SU-DHL-6 (cell line): ENCODE results near the gene LRRC72.

Experiments used
- H2AFZ ChIP-seq: fragments of 200-600 bp; sonication (generic); 2 replicates; pipeline ENCODE4 v1.6.1; 2014; ENCODE audit warnings: low read depth, mild to moderate bottlenecking, moderate library complexity, mixed read lengths, antibody characterized with exemption, low read length; ENCODE audit not compliant: severe bottlenecking
- H3F3A ChIP-seq: fragments of 200-600 bp; shearing (Covaris generic); 2 replicates; pipeline ENCODE4 v1.6.0; 2016; ENCODE audit warnings: antibody characterized with exemption, mild to moderate bottlenecking; ENCODE audit not compliant: insufficient read depth
- H3K27ac ChIP-seq: fragments of 200-600 bp; sonication (generic); 2 replicates; pipeline ENCODE4 v1.5.1; 2016; ENCODE audit warnings: low read depth, mild to moderate bottlenecking, low read length, moderate library complexity, mixed read lengths
- H3K27me3 ChIP-seq: fragments of 200-600 bp; sonication (generic), shearing (Covaris generic); 2 replicates; pipeline ENCODE4 v1.6.0; 2014; ENCODE audit warnings: mild to moderate bottlenecking, low read length
- H3K36me3 ChIP-seq: fragments of 200-600 bp; sonication (generic); 2 replicates; pipeline ENCODE4 v1.6.1; 2014; ENCODE audit warnings: mild to moderate bottlenecking, low read length, mixed read lengths
- H3K4me2 ChIP-seq: fragments of 300-600, 200-600 bp; shearing (Covaris generic), sonication (generic); 2 replicates; pipeline ENCODE4 v1.6.0; 2014; ENCODE audit warnings: low read length, low read depth, mild to moderate bottlenecking; ENCODE audit not compliant: poor library complexity, severe bottlenecking
- H3K4me3 ChIP-seq: fragments of 200-600 bp; sonication (generic); 2 replicates; pipeline ENCODE4 v1.5.1; 2014; ENCODE audit warnings: antibody characterized with exemption, low read length, mild to moderate bottlenecking, mixed read lengths; ENCODE audit not compliant: insufficient read depth, poor library complexity, severe bottlenecking
- H3K79me2 ChIP-seq: fragments of 200-600 bp; sonication (generic); 2 replicates; pipeline ENCODE4 v1.6.1; 2014; ENCODE audit warnings: mild to moderate bottlenecking, low read length, moderate library complexity; ENCODE audit not compliant: insufficient read depth
- H3K9ac ChIP-seq: fragments of 200-600 bp; sonication (generic); 2 replicates; pipeline ENCODE4 v1.7.0; 2014; ENCODE audit warnings: mild to moderate bottlenecking, low read length
- H3K9me2 ChIP-seq: fragments of 200-600 bp; sonication (generic); replicated peaks from 2 replicates; pipeline ENCODE4 v1.6.1; 2014; ENCODE audit warnings: low read length; ENCODE audit not compliant: insufficient read depth
- H3K9me3 ChIP-seq: fragments of 200-600 bp; sonication (generic); 2 replicates; pipeline ENCODE4 v1.6.1; 2014; ENCODE audit warnings: low read length, mixed read lengths; ENCODE audit not compliant: insufficient read depth
- H4K20me1 ChIP-seq: fragments of 200-600 bp; sonication (generic); 2 replicates; pipeline ENCODE4 v1.6.1; 2014; ENCODE audit warnings: low read depth, mild to moderate bottlenecking, antibody characterized with exemption, low read length, moderate library complexity, mixed read lengths
- CTCF ChIP-seq: fragments of 200-600 bp; sonication (generic); IDR thresholded peaks from one replicate; pipeline ENCODE4 v1.5.1; 2017; ENCODE audit warnings: antibody characterized with exemption, mild to moderate bottlenecking, low read length, moderate library complexity; ENCODE audit not compliant: insufficient read depth, poor library complexity, severe bottlenecking
- EZH2phosphoT487 ChIP-seq: fragments of 200-600 bp; sonication (generic), shearing (Covaris generic); conservative IDR thresholded peaks from 2 replicates; pipeline ENCODE4 v1.6.1; 2018; ENCODE audit warnings: mild to moderate bottlenecking, antibody characterized with exemption, low read length, moderate library complexity, mixed read lengths

Gene LRRC72

GRCh38 chr7:16493266-16493665, 33.4 kb upstream of the LRRC72 start:
- H3K9me2 ChIP-seq, result no peaks in the 10 kb centered on the region
- no peak overlapping the region for H3K4me3 ChIP-seq
- H3K27me3 ChIP-seq, result no peaks in the 10 kb centered on the region
- H3K9ac ChIP-seq, result no peak overlapping the region
- no peak overlapping the region for H3K4me2 ChIP-seq
- no peak overlapping the region for H2AFZ ChIP-seq
- TF ChIP-seq EZH2phosphoT487 (no peak), CTCF (no peak)
- no peaks in the 10 kb centered on the region for H4K20me1 ChIP-seq
- no peak overlapping the region for H3K27ac ChIP-seq
- no peaks in the 10 kb centered on the region for H3K36me3 ChIP-seq
- H3K79me2 ChIP-seq, result no peaks in the 10 kb centered on the region
- H3K9me3 ChIP-seq, result no peaks in the 10 kb centered on the region
- no peaks in the 10 kb centered on the region for H3F3A ChIP-seq

GRCh38 chr7:16494551-16494950, 32.1 kb upstream of the LRRC72 start:
- no peak overlapping the region for H2AFZ ChIP-seq
- no peak overlapping the region for H3K9ac ChIP-seq
- no peaks in the 10 kb centered on the region for H3K9me2 ChIP-seq
- H3F3A ChIP-seq, result no peaks in the 10 kb centered on the region
- H3K79me2 ChIP-seq, result no peaks in the 10 kb centered on the region
- H3K27me3 ChIP-seq, result no peaks in the 10 kb centered on the region
- no peak overlapping the region for H3K4me2 ChIP-seq
- no peak overlapping the region for H3K4me3 ChIP-seq
- H3K36me3 ChIP-seq, result no peaks in the 10 kb centered on the region
- no peaks in the 10 kb centered on the region for H4K20me1 ChIP-seq
- TF ChIP-seq CTCF (no peak), EZH2phosphoT487 (no peak)
- no peaks in the 10 kb centered on the region for H3K9me3 ChIP-seq
- no peak overlapping the region for H3K27ac ChIP-seq

GRCh38 chr7:16494955-16495719, 31.5 kb upstream of the LRRC72 start:
- Histone ChIP-seq H3K9ac (no peak overlapping the region), H3K9me2 (no peaks in the 10 kb centered on the region), H2AFZ (no peak overlapping the region), H3K36me3 (no peaks in the 10 kb centered on the region), H3K4me3 (no peak overlapping the region), H3K27me3 (no peaks in the 10 kb centered on the region), H3K79me2 (no peaks in the 10 kb centered on the region), H3K4me2 (no peak overlapping the region), H3K9me3 (no peaks in the 10 kb centered on the region), H3K27ac (no peak overlapping the region), H3F3A (no peaks in the 10 kb centered on the region), H4K20me1 (no peaks in the 10 kb centered on the region)
- TF ChIP-seq CTCF (no peak), EZH2phosphoT487 (no peak)
